Ascending aorta (tissue), 2 donors: ENCODE data around the gene VPS8. TPM values are rescaled to one million over a fixed set of nuclear protein-coding genes. Genes with fewer than 3 reads are reported as not detected.
"Not testable (repeated sequence)": the region's sequence is repeated elsewhere in the genome, so short reads cannot be mapped to it uniquely, and the experiment has no call there.

Source experiments
- DNase-seq, 2 donors: peaks; one replicate each; pipeline ENCODE4 v3.0.0-alpha.2; 2019; ENCODE audit warnings: low spot score in 2 of 2
- H3K27ac ChIP-seq, 2 donors: fragments of 200-600 bp; sonication (generic); one replicate each; pipeline ENCODE4 v1.5.1; 2016 to 2017; ENCODE audit warnings: mild to moderate bottlenecking in 1 of 2
- H3K27me3 ChIP-seq: fragments of 200-600 bp; sonication (generic); one replicate; pipeline ENCODE4 v1.5.1; 2017
- H3K36me3 ChIP-seq, 2 donors: fragments of 200-600 bp; sonication (generic); one replicate each; pipeline ENCODE4 v1.5.1; 2016
- H3K4me1 ChIP-seq, 2 donors: fragments of 200-600 bp; sonication (generic); one replicate each; pipeline ENCODE4 v1.5.1; 2016 to 2017; ENCODE audit warnings: mild to moderate bottlenecking in 1 of 2
- H3K4me3 ChIP-seq, 2 donors: fragments of 200-600 bp; sonication (generic); one replicate each; pipeline ENCODE4 v1.5.1; 2016 to 2017; ENCODE audit warnings: mild to moderate bottlenecking in 1 of 2
- H3K9me3 ChIP-seq, 2 donors: fragments of 200-600 bp; sonication (generic); one replicate each; pipeline ENCODE4 v1.5.1; 2016
- intact Hi-C: fragments of 100-400 bp; cut with DNase I; formaldehyde crosslinking; loops from one replicate; pipeline ENCODE4 v1.15.1; 2023
- total RNA-seq: library from RNA; depleted of rRNA; stranded (reverse); fragments of >200 nt; gene quantifications from one replicate; pipeline ENCODE4 v1.1.0, GENCODE V29; 2016
- TF ChIP-seq, protein P1 (sequence below), 3 experiments: fragments of 200-600 bp in 2 of 3; fragments of 450-650 bp in 1 of 3; sonication (generic) in 2 of 3; IDR thresholded peaks; one replicate each; pipeline ENCODE4 v1.5.1; 2016 to 2019; ENCODE audit warnings: antibody characterized with exemption in 3 of 3, mild to moderate bottlenecking in 1 of 3, moderate library complexity in 1 of 3

Gene VPS8
- total RNA-seq, 1 donor from 2014 or later = 24.9 TPM

DNA sequence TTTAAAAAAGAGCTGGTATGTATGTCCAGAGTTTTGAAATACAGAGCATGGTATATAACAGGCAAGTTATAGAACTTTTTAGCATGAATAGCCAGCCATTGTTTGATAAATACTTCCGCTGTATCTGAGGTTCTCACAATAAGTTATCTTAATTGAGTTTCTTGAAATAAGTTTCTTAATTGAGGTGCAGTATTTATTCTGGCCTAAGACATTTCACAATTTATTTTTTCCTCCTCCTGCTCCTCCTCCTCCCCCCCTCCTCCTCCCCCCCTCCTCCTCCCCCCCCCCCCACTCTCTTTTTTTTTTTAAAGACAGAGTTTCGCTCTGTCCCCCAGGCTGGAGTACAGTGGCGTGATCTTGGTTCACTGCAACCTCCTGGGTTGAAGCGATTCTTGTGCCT lies 83.4 kb downstream of the VPS8 start:
- H3K4me3 ChIP-seq = no peak overlapping the region
- no peaks in the 10 kb centered on the region for H3K27me3 ChIP-seq
- no peak for DNase-seq
- H3K9me3 ChIP-seq = no peaks in the 10 kb centered on the region
- intact Hi-C loops = no loop called here
- no peaks in the 10 kb centered on the region for H3K36me3 ChIP-seq
- no peaks in the 10 kb centered on the region for H3K4me1 ChIP-seq
- TF ChIP-seq, protein P1, sequence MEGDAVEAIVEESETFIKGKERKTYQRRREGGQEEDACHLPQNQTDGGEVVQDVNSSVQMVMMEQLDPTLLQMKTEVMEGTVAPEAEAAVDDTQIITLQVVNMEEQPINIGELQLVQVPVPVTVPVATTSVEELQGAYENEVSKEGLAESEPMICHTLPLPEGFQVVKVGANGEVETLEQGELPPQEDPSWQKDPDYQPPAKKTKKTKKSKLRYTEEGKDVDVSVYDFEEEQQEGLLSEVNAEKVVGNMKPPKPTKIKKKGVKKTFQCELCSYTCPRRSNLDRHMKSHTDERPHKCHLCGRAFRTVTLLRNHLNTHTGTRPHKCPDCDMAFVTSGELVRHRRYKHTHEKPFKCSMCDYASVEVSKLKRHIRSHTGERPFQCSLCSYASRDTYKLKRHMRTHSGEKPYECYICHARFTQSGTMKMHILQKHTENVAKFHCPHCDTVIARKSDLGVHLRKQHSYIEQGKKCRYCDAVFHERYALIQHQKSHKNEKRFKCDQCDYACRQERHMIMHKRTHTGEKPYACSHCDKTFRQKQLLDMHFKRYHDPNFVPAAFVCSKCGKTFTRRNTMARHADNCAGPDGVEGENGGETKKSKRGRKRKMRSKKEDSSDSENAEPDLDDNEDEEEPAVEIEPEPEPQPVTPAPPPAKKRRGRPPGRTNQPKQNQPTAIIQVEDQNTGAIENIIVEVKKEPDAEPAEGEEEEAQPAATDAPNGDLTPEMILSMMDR (IDR thresholded peaks at IDR 0.05) = no peak
- no peak overlapping the region for H3K27ac ChIP-seq

DNA sequence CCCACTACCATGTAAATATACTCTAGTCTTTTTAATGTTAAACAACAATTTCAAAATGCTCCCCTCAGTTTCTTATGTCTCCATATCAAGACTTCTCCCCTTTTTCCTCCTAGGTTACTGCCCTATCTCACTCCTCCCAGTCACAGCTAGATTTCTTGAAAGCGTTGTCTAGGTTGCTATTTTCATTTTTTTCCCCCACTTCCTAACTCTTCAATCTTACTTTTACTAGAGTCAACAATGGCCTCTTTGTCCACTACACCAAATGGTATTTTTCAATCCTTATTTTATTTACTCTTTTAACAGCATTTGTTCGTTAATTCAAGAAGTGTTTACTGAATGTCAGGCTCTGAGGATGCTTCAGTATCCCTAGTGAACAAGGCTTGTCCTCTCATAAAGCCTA lies 84.4 kb downstream of the VPS8 start:
- Histone ChIP-seq H3K4me1 (no peaks in the 10 kb centered on the region), H3K4me3 (no peak overlapping the region), H3K27me3 (no peaks in the 10 kb centered on the region), H3K27ac (no peak overlapping the region), H3K9me3 (no peaks in the 10 kb centered on the region), H3K36me3 (no peaks in the 10 kb centered on the region)
- intact Hi-C loops = no loop called here
- TF ChIP-seq, protein P1 (IDR thresholded peaks at IDR 0.05) = no peak
- no peak for DNase-seq

DNA sequence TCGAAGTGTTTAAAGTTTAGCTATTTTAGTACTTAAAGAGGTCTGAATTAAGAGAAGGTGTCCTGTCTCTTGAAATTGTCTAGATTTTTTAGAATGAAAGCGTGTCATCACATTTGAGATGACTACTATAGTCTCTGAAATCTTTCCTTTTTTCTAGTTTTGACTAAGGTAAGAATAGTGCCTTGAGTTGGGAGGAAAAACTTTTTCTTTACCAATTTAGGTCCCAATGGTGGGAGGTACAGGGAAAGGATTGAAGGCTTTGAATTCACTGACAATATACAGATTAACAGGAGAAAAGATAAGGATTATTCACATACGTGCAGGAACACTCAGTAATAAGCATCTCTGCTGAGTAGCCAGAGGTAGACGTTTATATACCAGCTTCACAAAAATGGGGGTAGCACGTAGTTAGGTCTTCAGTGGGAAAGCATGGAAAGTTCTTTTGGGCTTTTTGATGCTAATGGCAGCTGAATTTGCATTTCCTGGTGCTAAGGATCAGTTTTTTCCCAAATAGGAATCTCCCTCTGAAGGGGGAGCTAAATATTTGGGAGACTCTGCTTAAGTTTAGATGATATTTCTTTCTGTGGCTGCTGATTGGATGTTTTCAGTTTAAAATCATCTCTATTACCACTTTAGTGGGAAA lies 88.1 kb downstream of the VPS8 start:
- H3K9me3 ChIP-seq = no peaks in the 10 kb centered on the region
- TF ChIP-seq, protein P1 (IDR thresholded peaks at IDR 0.05) = no peak
- intact Hi-C loops = no loop called here
- peaks cover 0 to 3% of the 10 kb centered on the region in 2 donors for H3K36me3 ChIP-seq
- DNase-seq = no peak
- no peak overlapping the region for H3K4me3 ChIP-seq
- H3K27ac ChIP-seq = no peak overlapping the region
- H3K27me3 ChIP-seq = no peaks in the 10 kb centered on the region
- H3K4me1 ChIP-seq = no peaks in the 10 kb centered on the region

DNA sequence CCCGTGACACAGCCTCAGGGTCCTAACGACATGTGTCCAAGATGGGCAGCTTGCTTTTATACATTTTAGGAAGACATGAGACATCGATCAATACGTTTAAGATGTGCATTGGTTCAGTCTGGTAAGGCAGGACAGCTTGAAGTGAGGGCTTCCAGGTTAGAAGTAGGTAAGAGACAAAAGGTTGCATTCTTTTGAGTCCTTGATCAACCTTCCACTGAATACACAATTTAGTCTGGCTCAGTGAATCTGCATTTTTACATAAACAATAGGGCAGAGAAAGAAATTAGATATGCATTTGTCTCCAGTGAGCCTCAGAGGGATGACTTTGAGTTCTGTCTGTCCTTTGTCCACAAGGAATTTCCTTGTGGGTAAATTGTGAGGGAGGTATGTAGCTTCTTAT lies 95.1 kb downstream of the VPS8 start:
- intact Hi-C loops, H3K4me3 ChIP-seq, H3K27ac ChIP-seq, H3K9me3 ChIP-seq, H3K4me1 ChIP-seq, DNase-seq, H3K36me3 ChIP-seq, H3K27me3 ChIP-seq: not testable (repeated sequence)

DNA sequence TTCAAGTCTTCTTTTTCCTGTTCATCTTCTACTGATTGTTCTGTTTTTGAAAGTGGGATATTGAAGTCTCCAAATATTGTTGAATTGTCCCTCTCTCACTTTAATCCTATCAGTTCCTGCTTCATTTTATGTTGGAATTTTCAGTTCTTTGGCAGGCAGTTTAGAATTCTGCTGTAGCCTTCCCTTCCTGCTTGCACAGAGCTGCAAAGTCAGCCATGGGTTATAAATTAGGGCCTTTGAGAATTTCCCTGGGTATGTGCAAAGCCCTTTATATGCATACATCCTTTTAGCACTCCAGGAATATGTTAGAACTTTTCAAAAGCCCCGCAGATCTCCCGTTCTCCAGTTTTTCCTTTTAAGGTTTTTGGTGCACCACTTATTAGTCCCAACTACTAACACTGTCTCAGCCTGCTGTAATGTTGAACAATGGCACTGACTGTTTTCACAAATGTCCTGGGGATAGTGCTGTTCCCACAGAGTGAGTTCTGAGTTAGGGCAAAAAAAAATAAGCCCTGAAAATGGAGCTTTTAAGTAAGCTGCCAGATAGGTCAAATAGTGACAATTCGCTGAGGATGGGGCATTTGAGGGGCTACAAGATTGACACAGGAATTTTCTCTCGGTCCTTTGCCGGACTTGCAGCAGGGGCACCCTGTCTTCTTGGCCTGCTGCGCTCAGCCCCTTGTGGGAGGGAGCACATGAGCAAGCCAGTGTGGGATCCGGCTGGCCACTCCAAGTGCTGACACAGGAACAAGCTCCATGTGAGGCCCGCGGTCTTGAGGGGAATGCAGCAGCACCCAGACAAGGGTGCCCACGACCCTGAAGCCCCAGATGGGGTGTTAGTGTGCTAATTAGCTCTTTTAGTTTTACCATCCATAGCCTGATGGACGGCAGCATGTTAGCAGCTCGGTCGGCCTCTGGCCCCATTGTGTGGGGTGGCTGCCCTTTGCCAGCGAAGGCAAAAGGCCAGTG lies 96.0 kb downstream of the VPS8 start:
- peaks cover 0 to 4% of the 10 kb centered on the region in 2 donors for H3K4me1 ChIP-seq
- no peak for DNase-seq
- H3K27ac ChIP-seq = no peak overlapping the region
- H3K36me3 ChIP-seq = peaks cover 3 to 5% of the 10 kb centered on the region in 2 donors
- no peaks in the 10 kb centered on the region for H3K27me3 ChIP-seq
- no peak overlapping the region for H3K4me3 ChIP-seq
- H3K9me3 ChIP-seq = no peaks in the 10 kb centered on the region
- intact Hi-C loops = no loop called here
- TF ChIP-seq, protein P1 (IDR thresholded peaks at IDR 0.05) = no peak

DNA sequence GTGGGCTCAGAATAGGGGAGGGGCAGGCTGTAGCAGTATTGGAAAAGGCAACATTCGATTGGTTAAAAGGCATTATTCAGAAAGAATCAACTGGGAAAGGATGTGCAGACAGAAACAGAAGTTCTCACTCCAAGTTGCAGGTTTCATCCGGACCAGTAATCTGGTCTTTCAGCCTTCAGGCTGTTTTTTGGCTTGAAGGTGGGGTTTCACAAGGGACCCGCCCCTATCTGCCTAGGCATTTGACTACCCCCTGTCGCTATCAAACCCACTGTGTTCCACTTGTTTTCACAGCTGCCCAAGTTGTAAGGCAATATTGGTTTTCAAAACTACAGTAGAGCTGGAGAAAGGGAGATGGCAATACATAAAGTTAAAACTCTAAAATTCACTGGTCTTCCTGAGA lies 96.9 kb downstream of the VPS8 start:
- Histone ChIP-seq H3K27me3 (no peaks in the 10 kb centered on the region), H3K9me3 (no peaks in the 10 kb centered on the region), H3K27ac (no peak overlapping the region), H3K4me1 (peaks cover 0 to 4% of the 10 kb centered on the region in 2 donors), H3K4me3 (no peak overlapping the region), H3K36me3 (peaks cover 0 to 5% of the 10 kb centered on the region in 2 donors)
- intact Hi-C loops = no loop called here
- TF ChIP-seq, protein P1 (IDR thresholded peaks at IDR 0.05) = no peak
- DNase-seq = no peak
